NCI-H345 treated with DMSO at 0.1 percent for 48 hours (cell line): ENCODE measurements around the gene RGS10.
"Not testable (repeated sequence)": the region's sequence is repeated elsewhere in the genome, so short reads cannot be mapped to it uniquely, and the experiment has no call there.

Experiments used
- DNase-seq: peaks from one replicate; lab custom pipeline; 2025; ENCODE audit not compliant: unreplicated experiment; lab: John Stamatoyannopoulos, UW

RGS10 gene

DNA sequence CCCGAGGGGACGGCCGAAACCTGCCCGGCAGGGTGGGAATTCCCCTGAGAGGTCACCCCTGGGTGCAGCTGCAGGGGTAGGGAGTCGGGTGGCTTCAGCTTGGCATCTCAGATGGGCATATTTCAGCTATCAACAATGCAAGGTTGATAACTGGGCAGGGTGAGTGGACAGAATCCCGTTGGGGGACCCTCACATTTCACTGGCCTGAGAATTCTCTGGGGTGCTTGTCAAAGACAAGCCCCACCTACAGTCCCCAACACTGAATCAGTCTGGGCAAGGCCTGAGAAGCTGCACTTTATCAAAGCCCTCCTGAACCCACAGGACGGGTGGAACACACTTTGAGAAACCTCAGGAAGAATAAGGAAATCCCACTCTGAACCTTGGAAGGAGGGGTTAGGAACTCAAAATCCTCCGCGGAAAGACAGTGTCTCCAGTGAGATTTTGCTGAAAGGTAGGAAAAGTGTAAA lies 3.1 kb downstream of the RGS10 start:
- no peak for DNase-seq

DNA sequence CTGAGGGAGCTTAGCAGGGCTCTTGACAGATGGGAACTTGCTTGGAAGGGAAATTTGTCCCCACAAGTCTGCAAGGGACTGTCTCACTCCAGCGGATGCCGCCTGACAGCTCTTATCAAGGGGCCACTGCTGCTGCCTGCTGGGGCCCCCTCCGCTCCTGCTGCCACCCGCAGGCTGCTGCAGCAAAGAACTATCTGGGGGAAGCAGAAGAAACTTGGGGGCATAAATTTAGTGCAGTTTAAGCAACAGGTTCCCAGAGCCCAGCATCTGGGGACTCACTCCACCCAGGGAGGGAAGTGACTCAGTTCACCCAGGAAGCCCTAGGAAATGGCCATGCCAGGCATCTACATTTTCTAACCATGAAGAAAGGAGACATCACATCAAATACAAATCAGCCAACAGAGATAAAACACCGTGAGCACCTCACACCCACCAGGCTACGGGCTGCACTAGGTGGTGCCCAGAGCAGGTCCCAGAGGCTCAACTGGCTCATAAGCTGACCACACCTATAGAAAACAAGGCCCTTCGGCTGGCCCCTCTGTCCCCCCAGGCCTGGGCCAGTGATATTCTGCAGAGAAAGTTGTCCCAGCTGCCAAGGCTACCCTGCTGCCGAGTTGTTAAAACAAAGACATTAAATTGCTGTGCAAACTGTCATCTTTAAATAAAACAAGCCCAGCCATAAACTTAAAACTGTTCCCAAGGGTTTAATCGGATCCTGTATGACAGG lies 3.7 kb downstream of the RGS10 start:
- DNase-seq, result no peak

DNA sequence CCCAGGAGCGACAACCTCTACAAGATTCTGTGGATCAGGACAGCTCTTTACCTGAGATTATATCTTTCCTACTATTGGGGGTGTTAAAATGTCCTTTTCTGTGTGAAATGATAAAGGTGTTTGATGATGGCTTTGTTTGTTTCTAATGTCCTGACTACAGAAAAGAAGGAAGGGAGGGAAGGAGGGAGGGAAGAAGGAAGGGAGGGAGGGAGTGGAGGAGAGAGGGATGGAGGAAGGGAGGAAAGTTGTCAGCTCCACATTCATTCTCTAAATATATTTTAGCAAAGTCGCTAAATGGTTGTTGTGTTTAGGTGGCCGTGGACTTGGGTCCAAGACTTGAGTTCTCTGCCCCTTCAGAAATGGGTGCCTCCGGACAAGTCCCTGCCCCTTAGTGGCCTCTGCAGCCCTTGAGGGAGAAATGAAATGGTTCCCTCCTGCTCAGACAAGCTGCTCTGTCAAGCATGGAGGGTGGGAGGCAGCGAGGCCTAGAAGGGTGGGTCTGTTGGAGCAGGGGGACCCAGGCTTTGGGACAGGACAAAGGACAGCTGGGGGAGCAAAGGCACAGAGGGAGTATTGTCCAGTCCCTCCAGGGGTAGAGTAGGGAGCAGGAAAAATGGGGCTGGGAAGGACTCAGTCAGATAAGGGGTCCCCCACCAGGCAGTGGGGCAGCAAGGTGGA lies 4.4 kb downstream of the RGS10 start:
- DNase-seq, result no peak

DNA sequence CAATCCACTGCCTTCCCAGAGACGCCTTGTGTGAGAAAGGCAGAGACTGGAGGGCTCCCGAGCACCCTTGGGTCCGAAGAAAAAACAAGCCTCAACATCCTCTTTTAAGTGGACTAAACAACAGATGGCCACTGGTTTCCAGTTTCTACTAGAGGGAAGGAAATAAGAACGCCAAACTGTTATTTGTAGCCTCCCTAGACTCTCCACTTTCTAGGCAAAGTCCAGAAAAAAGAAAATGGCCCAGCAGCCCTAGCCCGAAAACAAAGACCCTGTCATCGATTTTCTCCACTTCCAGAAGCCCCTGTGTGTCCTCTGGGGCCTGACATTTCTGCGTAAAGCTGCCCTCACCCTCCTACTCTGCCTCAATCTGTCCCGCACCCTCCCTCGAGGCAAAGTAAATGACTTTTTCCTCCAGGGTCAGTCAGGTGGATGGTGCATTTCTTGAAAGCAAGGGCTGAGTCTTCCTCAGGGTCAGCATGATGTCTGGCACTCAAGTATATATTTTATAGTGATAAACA lies 6.0 kb downstream of the RGS10 start:
- DNase-seq, result no peak

DNA sequence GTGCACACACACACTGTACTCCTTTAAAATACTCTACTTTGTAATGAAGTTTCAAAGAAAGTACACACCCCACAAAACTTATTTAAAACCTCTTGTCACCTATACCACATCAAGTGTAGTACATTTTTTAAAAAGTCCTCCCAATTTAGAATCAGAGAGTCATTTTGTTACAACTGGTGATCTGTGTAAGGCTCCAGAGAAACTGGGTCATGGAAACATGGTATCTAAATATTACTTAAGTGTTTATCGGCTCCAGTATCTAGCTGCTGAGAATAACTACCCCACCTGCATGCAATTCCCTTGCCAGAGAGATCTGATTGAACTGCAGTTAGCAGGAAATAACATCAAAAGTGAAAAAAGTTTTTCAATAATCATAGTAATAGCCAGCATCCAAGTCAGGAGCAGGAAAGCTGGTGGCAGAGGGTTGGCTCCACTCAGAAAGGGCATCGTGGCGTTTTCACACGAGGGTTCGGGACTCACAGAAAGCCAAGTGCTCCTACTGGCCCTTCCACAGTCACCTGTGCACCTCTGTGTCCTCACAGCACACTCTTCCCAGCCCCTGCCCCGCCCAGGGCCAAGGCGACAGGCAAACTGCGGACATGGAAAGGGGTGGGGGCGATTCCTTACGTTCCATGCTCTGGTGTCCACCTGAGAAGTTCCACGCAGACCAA lies 6.5 kb downstream of the RGS10 start:
- DNase-seq, result no peak

DNA sequence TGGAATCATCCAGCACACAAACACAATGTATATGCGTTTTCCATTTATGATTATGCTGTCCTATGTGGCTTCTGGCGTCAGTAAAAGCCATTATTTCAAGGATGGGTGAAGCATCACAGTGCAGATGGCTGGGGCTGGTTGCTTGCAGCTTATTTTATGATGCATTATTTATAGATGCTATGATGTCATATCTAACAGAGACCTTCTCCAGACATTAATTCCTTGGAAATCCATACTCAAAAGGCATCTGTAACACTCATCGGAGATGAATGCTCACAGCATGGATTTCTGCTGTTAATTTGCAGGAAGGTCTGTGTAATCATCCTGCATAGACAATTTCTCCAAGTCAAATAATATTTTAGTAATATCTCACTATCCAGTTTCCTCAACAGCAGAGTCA lies 7.2 kb downstream of the RGS10 start:
- no peak for DNase-seq

DNA sequence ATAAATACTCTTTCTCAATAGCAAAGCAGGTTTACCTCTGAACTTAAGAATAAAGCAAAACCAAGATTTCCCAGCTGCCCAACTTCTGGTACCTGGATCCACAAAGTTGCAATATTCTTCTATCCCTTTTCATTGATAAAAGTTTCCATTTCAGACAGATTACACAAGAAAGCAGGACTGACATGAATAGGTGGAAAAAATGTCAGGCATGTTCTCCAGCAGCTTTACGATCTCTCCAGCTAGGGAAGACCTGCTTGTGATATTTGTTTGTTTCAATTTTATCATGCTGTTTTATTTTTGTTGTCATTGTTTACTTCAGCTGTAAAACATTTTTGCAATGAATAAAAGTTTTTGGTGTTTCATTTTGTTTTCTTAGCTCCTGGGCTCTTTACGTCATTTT lies 9.0 kb downstream of the RGS10 start:
- no peak for DNase-seq

DNA sequence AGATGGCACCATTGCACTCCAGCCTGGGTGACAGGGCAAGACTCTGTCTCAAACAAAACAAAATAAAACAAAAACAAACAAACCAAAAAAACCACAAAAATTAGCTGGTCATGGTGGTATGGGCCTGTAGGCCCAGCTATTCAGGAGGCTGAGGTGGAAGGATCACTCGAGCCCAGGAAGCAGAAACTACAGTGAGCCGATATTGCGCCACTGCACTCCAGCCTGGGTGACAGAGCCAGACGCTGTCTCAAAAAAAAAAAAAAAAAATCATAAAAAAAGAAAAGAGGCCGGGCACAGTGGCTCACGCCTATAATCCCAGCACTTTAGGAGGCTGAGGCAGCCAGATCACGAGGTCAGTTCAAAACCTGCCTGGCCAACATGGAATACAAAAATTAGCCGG lies 9.7 kb downstream of the RGS10 start:
- DNase-seq, result not testable (repeated sequence)

DNA sequence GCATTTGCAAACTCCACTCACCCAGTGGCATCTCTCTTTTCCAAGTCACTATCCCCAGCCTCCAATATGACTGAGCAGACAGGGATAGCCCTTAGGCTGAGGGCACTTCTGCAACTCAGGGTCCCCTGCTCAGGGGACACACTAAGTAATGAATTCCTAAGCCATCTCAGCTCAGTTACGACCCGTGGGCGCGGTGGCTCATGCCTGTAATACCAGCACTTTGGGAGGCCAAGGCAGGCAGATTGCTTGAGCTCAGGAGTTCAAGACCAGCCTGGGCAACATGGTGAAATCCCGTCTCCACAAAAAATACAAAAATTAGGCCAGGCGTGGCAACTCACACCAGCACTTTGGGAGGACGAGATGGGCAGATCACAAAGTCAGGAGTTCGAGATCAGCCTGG lies 10.3 kb downstream of the RGS10 start:
- not testable (repeated sequence) for DNase-seq

DNA sequence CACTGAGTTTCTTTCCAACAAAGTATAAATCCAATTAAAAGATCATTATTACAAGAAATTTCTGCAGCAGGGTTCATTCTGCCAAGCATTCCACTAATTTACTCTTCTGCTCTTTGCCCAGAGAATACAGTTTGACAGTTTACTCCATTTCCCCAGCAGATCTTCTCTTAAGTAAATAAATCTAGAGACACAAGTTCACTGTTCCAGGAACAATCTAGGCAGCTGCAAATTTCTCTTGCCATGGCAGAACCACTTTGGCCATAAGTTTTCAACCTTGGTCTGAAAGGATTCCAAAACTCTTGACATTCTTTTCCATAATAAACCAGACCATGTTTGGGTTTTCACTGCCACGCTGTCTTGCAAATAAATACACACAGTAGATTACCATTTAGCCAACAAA lies 11.5 kb downstream of the RGS10 start:
- no peak for DNase-seq

DNA sequence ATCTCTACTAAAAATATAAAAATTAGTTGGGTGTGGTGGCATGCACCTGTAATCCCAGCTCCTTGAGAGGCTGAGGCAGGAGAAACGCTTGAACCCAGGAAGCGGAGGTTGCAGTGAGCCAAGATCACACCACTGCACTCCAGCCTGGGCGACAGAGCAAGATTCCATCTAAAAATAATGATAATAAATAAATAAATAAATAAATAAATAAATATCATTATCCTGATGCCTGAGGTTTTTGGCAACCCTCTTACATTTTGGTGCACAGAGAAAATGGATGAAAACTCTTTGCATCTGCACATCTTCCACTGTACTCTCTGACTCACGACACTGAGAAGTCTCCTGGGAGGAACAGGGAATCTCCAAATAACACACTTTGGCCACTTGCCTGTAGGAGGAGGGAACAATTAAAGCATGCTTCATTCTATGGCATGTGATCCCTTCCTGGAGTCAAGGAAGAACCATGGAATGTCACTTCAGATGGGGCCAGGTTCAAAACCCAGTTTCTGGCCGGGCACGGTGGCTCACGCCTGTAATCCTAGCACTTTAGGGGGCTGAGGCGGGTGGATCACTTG lies 13.8 kb downstream of the RGS10 start:
- not testable (repeated sequence) for DNase-seq

DNA sequence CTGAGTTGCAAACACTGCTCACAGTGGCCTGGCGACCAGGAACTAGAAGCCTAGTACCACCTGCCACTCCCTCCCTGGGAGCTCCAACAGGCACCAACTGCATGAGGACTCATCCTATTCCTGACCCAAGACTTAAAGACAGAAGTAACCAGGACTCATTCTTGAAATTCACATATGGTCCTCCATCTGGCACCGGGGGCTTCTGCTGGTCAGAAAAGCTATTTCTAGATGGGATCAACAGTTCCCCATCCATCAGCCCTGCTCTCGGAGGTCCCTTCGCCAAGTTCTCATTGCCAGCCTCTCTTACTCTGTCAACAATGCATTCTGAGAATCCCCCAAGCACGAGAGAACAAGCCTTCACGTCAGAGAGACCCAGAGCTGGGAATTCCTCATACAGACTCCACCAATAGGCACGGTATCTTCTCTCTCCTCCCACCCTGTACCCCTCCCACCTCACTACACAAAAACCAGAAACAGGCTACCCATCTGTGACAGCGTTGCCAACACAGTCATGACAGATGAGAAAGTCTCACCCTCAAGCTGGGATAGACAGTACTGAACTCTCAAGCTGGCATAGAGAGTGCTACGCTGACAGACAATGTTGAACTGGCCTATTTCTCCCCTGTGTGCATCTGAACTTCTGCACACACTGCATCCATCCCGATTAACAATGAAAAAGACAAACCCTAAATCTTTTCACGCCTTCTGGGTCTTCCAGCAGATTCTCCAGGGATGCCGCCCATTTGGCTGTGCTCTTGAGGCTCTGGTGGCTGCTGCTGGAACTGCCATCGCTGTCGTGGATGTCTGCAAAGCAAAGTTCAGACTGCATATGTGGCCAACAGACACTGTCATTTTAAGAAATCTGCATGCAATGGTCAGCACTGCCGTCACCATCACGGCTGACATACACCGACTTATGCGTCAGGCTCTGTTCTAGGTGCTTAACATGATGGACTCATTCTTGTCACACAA lies 15.6 kb downstream of the RGS10 start:
- DNase-seq, result no peak

DNA sequence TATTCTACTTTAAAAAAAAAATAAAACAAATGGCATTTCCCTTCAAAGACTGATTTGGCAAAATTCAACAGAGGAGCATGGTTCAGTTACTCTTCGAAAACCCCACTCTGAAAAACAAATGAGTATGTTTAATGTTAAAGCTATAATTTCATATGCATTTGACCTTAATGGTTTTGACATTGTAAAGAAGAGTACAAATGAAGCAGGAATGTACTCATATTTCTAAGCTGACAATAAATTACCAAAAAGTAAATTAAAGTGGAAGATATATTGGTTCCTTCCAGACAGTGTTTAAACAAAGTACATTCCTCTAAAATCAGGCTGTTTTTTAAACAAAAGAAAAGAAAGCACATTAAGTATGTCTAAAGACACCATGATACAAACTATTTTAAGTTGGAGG lies 16.4 kb downstream of the RGS10 start:
- no peak for DNase-seq

DNA sequence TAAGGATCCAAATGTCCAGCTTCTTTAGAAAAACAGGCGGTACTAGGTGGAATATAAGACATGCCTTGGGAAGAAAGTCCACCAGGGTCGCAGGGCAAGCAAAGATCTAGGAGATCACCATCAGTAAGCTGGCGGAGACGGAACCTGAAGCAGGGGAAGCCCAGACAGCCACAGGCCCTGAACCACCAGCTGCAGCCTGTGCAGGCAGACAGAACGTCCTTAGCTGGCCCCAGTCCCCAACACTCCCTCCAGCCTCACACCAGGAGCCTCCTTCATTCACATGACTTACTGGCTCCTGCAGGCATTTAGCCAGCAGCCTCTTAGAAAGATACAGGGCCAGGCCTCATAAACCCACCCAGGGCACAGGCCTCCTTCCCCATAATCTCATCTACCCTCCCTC lies 17.4 kb downstream of the RGS10 start:
- DNase-seq, result no peak

DNA sequence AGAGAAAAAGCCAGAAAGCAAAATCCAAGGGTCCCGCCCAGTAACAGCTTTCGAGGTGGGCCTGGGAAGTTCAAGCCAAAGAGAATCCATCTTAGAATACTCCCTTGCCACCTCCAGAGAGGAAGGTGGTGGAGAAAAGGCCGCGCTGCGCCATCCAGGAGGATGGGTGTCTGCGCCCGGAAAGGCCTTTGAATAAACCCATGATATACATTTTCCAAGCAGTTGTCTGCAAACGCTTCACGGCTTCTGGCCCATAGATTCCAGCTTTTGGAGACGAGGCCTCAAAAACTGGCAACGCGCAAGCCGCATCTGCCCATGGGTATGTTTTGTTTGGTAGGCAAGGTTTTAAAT lies 17.8 kb downstream of the RGS10 start:
- no peak for DNase-seq

DNA sequence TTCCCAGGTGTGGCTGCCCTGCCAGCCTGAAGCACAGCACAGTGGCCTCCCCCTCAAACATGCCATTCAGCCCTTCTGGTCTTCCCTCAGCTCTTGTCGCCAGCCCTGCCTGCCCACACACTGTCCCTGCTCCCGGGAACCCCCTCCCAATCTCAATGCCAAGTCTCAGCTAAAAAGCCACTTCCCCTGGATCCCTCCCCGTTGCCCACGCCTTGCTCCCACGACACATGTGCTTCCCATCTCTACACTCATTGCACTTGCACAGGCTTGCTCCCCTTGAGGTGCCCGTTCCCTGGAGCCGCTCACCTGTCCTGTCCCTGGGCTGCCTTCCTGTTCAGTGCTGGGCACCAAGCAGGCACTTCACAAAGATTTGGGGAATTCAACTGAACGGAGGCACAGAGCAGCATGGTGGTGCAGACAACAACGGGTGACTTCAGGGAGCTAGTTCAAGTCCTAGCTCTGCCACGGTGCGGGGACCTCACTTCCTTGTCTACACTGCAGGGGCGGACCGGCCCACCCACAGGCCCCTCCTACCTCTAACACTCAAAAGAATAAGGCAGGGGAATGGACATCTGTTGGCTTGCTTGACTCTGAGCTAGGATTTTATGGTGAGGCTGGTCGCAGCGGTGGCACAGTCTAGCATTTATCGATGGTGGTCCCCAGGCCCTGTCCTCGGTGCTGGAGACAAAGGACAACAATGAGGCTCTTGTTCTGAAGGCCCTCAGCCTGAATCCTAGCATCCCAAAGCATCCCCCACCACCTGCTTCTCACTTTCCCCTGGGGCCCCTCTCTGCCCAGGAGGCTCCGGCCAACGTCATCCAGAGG lies 18.4 kb downstream of the RGS10 start:
- no peak for DNase-seq

DNA sequence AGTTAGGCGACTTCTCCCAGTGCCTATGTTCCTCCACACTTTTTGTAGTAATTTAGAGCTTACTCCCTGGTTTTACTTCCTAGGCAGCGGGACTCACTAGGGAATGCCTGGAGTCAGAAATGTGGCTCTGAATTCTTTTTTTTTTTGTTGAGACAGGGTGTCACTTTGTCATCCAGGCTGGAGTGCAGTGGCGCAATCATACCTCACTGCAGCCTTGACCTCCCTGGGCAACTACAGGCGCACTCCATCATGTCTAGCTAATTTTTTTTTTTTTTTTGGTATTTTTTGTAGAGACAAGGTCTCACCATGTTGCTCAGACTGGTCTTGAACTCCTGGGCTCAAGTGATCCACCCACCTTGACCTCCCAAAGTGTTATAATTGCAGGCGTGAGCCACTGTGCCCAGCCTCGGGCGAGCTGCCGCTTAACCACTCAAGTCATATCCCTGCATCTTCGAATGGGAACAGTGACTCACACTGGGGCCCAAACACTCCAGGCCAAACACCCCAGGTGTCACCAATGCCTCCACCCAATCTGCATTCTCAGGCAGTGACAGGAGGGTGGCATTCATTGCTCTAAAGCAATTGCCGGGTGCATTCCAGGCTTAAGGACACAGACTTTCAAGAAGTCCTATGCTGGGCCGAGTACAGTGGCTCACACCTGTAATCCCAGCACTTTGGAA lies 19.6 kb downstream of the RGS10 start:
- DNase-seq, result no peak

DNA sequence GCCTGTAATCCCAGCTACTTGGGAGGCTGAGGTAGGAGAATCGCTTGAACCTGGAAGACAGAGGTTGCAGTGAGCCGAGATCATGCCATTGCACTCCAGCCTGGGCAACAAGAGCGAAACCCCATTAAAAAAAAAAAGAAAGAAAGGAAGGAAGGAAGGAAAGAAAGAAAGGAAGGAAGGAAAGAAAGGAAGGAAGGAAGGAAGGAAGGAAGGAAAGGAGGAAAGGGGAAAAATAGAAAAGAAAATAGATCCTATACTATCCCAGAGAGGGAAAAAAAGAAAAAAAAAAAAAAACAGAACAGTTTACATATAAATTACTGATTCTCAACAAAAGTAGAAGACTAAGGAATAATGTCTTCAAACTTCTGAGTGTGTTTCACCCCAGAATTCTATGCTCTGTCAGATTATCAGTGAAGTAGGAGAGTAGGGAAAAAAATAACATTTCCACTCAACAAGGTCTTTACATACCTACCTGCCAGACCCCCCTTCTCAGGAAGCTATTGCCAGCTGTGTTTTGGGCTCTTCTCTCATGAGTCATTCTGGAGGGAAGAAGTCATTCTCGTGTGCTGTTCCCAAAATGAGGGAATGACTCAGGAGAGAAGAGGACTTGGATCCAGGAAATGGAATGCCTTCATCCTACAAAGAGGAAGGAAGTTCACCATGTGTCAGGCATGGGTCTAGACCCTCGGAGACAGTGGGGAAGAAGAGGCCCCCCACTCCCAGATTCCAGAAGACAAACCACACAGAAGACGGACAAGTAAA lies 20.9 kb downstream of the RGS10 start:
- DNase-seq, result no peak
